PC-9 (cell line): ENCODE results near the gene ADAT3.

ENCODE experiments used
- EZH2 ChIP-seq: fragments of 200-600 bp; sonication (generic); IDR thresholded peaks from 2 replicates; pipeline ENCODE4 v1.8.0; 2017; ENCODE audit warnings: antibody characterized with exemption, low read depth
- TF ChIP-seq, protein P1 (sequence below): fragments of 200-600 bp; sonication (generic); conservative IDR thresholded peaks from 2 replicates; pipeline ENCODE4 v1.6.1; 2017; ENCODE audit warnings: mixed run types, antibody characterized with exemption, mild to moderate bottlenecking, moderate library complexity

- TF ChIP-seq, protein P1, sequence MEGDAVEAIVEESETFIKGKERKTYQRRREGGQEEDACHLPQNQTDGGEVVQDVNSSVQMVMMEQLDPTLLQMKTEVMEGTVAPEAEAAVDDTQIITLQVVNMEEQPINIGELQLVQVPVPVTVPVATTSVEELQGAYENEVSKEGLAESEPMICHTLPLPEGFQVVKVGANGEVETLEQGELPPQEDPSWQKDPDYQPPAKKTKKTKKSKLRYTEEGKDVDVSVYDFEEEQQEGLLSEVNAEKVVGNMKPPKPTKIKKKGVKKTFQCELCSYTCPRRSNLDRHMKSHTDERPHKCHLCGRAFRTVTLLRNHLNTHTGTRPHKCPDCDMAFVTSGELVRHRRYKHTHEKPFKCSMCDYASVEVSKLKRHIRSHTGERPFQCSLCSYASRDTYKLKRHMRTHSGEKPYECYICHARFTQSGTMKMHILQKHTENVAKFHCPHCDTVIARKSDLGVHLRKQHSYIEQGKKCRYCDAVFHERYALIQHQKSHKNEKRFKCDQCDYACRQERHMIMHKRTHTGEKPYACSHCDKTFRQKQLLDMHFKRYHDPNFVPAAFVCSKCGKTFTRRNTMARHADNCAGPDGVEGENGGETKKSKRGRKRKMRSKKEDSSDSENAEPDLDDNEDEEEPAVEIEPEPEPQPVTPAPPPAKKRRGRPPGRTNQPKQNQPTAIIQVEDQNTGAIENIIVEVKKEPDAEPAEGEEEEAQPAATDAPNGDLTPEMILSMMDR = no peak
- TF ChIP-seq EZH2 = no peak
Measured at GRCh38 chr19:1863328-1863637, 41.9 kb upstream of the ADAT3 start, which contains the start of gene KLF16.
